ENCODE measurements around the gene DDX20.

Gene DDX20

GRCh38 chr1:111814642-111815041, 58.9 kb downstream of the DDX20 start:
- TF ChIP-seq, protein P1, sequence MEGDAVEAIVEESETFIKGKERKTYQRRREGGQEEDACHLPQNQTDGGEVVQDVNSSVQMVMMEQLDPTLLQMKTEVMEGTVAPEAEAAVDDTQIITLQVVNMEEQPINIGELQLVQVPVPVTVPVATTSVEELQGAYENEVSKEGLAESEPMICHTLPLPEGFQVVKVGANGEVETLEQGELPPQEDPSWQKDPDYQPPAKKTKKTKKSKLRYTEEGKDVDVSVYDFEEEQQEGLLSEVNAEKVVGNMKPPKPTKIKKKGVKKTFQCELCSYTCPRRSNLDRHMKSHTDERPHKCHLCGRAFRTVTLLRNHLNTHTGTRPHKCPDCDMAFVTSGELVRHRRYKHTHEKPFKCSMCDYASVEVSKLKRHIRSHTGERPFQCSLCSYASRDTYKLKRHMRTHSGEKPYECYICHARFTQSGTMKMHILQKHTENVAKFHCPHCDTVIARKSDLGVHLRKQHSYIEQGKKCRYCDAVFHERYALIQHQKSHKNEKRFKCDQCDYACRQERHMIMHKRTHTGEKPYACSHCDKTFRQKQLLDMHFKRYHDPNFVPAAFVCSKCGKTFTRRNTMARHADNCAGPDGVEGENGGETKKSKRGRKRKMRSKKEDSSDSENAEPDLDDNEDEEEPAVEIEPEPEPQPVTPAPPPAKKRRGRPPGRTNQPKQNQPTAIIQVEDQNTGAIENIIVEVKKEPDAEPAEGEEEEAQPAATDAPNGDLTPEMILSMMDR (IDR thresholded peaks at IDR 0.05): no peak
- Histone ChIP-seq H3K36me3 (no peaks in the 10 kb centered on the region), H3K27me3 (peaks cover 4% of the 10 kb centered on the region), H3K4me3 (ENCODE audit: low read depth in 1 of 2, low read length in 1 of 2) (no peak overlapping the region), H3K27ac (no peak overlapping the region), H3K4me1 (ENCODE audit: control insufficient read depth in 1 of 2, insufficient read depth in 1 of 2, low read depth in 1 of 2, low read length in 1 of 2) (no peaks in the 10 kb centered on the region), H3K9me3 (no peaks in the 10 kb centered on the region)

Measured in neutrophil (primary cell).